Measurements from ENCODE around the gene BSND.
"Not testable (repeated sequence)": the region's sequence is repeated elsewhere in the genome, so short reads cannot be mapped to it uniquely, and the experiment has no call there.

Gene BSND

DNA sequence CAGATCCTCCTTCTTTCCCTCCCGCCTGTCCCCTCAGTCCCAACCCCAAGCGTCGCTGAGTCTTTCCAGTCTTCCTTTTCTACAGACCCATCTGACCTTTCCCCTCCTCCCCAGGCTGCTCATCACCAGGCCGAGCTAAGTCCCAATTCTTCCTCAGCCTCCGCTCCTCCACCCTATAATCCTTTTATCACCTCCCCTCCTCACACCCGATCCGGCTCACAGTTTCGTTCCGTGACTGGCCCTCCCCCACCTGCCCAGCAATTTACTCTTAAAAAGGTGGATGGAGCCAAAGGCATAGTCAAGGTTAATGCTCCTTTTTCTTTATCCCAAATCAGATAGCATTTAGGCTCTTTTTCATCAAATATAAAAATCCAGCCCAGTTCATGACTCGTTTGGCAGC lies 25.4 kb downstream of the BSND start:
- DNase-seq: not testable (repeated sequence)

DNA sequence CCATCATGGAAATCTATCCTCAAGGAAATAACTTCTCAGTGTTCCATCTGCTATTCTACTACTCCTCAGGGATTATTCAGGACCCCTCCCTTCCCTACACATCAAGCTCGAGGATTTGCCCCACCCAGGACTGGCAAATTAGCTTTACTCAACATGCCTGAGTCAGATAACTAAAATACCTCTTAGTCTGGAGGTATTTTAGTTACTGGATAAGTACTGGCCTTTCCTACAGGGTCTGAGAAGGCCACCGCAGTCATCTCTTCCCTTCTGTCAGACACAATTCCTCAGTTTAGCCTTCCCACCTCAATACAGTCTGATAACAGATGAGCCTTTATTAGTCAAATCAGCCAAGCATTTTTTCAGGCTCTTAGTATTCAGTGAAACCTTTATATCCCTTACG lies 27.9 kb downstream of the BSND start:
- DNase-seq: not testable (repeated sequence)

DNA sequence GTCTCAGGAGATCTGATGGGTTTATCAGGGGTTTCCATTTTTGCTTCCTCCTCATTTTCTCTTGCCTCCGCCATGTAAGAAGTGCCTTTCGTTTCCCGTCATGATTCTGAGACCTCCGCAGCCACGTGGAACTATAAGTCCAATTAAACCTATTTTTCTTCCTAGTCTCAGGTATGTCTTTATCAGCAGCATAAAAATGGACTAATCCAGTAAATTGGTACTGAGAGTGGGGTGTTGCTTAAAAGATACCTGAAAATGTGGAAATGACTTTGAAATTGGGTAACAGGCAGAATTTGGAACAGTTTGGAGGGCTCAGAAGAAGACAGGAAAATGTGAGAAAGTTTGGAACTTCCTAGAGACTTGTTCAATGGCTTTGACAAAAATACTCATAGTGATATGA lies 32.4 kb downstream of the BSND start:
- not testable (repeated sequence) for DNase-seq

DNA sequence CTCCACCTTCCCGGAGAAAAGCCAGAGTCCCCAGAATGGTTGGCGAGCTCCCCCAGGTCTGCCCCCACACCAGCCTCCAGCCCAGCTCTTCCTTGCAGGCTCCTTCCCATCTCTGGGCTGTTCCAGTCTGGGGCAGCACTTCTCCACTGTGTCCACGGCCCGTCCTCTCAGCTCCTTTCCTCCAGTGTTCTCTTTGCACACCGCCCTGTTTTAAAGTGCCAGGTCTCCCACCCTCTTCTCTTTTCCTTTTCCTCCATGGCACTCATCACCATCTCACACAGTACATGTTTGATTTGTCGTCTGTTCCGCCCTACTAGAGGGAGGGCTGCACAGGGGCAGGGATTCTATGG lies 34.5 kb downstream of the BSND start:
- DNase-seq: no peak

DNA sequence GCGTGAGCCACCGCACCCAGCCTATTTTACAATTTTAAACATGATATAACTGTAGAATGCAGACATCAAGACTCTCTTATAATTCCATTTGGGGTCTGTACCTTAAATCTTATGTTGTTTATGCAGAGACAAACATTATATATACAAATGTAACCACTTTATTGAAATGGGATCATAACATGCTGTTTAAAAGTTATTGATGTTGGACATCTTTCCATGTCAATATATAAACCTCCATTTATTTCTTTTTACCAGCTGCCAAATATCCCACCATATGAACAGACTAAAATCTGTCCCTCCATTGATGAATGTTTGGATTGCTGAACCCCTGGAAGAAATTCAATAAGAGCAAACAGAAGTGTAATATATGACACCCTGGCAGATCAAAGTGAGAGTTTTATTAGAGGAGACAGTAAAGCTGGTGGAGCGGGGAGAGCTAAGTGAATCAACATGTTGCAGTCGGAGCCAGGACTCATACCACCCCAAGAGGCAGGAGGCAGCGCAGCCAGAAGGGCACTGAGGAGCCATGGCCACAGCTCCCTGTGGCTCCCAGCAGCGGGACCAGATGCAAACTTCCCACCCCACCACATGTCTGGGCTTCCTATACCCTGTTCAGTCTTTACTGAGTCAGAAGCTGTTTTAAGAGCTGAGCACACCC lies 35.9 kb downstream of the BSND start:
- DNase-seq: no peak

DNA sequence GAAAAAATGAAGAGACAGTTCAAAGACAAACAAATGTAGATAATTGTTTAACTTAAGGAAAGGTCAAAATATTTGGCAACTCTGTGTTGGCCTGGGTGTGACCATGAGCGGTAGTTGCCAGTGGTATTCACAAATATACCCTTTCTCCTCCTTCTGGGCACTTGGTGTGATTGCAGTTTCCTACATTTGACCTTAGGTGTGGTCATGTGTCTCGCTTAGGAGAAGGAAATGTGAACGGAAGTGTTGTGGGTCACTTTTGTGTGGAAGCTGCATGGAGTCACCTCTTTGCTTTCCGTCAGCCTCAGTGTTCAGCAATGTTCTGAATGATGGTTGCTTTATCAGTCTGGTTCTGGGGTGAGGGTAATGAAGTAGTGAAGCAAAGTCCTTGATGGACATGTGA lies 37.2 kb downstream of the BSND start:
- no peak for DNase-seq

DNA sequence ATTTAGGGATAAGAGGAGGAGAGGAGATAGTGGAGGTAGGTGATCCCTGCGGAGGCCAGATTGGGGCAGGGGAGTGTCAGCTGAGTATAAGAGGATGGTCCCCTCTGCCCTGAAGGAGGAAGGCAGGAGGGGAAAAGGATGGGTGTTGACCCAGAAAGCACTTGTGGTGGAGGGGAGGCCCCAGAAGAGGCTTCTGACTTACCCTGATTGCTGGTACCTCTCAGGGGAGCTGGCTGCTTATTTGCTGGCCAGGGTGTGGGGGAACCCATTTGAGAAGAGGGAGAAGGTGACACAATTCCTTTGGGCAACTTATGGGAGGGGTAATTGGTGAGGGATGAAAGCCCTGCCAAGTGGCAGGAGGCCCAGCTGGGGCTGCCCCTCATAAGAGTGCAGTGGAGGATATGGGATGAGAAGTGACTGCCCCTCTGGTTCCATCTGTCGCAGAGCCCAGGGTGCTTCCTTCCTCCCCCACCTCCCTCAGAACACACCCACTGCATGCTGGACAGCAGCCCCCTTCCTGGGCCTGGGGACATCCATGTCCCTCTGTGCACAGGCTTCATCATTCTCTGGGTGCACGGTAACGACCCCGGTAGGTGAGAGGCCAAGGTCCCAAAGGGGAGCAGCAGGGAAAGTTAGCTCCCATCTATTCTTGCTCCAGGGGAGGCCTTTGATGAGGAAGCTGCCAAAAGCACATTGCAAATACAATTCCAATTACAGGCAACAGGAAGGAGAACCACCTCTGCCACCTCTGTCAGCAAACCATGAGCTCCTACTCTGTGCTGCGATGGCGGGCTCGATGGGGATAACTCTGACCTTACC lies 39.2 kb downstream of the BSND start:
- no peak for DNase-seq

DNA sequence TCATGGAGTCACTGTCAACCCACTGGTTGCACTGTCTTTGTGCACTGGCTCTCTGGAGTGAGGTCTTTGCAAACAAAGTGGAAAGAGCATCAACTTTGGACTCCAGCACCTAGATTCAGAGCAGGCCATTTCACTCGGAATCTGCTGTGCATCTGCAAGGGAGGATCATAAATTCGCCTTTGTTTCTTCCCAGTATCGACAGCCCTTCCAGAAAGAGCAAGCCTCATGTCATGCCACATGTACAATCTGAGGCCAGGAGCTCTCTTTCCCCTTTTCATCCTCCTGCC lies 39.8 kb downstream of the BSND start:
- DNase-seq: no peak

DNA sequence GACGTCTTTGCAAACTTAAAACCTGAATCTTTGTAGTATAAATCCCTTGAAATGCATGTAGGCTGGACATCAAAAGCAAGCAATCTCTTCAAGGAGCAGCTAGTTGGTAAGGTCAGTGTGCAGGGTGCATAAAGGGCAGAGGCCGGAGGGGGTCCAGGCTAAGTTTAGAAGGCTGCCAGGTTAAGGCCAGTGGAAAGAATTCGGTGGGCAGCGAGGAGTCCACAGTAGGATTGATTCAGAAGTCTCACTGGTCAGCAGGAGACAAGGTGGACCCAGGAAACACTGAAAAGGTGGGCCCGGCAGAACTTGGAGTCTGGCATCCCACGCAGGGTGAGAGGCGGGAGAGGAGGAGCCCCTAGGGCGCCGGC lies 40.2 kb downstream of the BSND start:
- no peak for DNase-seq

DNA sequence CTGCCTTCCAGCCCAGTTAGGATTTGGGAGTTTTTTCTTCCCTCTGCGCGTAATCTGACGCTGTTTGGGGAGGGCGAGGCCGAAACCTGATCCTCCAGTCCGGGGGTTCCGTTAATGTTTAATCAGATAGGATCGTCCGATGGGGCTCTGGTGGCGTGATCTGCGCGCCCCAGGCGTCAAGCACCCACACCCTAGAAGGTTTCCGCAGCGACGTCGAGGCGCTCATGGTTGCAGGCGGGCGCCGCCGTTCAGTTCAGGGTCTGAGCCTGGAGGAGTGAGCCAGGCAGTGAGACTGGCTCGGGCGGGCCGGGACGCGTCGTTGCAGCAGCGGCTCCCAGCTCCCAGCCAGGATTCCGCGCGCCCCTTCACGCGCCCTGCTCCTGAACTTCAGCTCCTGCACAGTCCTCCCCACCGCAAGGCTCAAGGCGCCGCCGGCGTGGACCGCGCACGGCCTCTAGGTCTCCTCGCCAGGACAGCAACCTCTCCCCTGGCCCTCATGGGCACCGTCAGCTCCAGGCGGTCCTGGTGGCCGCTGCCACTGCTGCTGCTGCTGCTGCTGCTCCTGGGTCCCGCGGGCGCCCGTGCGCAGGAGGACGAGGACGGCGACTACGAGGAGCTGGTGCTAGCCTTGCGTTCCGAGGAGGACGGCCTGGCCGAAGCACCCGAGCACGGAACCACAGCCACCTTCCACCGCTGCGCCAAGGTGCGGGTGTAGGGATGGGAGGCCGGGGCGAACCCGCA lies 40.8 kb downstream of the BSND start, which contains the start of gene PCSK9:
PCSK9 (plus strand) TSS at position 207 of the 741 bp plus-strand sequence; CDS start at position 497, 290 bp downstream.
- no peak for DNase-seq

DNA sequence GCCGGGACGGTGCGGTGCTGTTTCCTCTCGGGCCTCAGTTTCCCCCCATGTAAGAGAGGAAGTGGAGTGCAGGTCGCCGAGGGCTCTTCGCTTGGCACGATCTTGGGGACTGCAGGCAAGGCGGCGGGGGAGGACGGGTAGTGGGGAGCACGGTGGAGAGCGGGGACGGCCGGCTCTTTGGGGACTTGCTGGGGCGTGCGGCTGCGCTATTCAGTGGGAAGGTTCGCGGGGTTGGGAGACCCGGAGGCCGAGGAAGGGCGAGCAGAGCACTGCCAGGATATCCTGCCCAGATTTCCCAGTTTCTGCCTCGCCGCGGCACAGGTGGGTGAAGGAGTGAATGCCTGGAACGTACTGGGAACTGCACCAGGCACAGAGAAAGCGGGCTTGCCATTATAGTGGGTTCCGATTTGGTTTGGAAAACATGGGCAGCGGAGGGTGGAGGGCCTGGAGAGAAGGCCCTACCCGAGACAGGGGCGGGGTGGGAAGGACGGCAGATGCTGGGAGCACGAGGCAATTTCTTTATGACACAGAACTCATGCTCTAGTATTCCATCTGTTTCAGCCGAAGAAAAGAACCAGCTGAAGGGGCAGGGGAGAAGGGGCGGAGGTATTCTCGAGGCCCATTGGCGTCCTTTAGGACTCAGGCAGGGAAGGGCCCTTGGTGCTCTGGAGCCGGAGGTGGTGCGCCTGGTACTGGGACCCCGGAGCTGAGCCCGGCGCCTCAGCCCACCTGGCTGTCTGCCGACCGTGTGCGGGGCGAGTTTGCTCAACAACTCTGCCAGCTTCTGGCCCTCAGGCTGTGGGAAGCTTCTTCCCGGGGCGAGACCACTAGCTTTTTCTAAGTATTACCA lies 41.6 kb downstream of the BSND start:
- no peak for DNase-seq

DNA sequence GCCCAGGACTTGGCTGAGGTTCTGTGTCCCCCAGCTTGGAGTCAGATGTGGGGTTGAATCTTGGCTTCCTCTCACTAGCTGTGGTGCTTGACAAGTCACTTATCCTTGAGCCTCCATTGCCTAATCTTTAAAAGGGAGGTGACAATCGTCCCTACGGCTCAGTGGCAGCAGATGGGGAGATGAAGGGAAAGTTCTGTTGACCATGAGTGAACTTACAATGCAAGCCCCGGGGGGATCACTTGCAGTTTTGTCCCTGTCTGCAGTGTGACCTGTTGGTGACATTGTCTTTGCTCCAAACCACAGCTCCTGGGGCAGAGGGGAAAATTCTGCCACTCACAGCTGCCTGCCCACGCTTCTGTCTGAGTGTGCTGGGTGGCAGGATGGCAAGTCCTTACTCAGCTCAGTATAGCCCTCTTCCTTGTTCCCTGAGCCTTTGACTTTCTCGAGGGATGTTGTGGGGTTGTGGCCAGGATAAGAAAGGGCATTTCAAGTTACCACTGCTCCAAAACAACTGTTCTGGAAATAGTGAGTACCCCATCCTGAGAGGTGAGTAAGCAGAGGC lies 42.3 kb downstream of the BSND start:
- DNase-seq: no peak

DNA sequence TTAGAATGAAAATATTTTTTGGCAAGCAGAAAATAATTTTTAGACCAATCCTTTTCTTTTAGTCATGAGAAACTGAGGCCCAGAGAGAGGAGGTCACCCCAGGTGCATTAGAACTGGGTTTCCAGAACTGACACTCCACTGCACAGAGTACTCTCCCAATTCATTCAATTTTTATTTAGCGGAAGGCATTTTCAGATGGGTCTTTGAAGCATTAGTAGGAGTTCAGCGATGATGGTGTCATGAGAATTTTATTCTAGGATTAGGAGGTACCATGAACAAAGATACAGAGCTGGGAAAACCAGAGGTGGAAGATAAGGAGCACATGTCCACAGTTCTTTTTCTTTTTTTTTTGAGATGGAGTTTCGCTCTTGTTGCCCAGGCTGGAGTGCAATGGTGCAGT lies 42.9 kb downstream of the BSND start:
- no peak for DNase-seq

DNA sequence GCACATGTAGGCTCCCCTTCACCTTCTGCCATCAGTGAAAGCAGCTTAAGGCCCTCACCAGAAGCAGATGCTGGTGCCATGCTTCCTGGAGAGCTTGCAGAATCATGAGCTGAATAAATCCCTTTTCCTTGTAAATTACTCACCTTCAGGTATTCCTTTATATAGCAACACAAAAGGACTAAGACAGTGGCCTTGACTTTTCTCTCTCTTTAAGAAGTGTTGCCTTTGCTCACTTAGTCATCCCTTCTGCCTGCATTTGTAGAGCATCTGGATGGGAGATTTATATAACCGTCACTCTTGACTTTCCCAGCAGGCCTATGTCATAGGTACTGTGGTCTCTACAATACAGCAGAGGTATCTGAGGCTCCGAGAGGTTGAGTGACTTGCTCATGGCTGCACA lies 44.3 kb downstream of the BSND start:
- DNase-seq: no peak

DNA sequence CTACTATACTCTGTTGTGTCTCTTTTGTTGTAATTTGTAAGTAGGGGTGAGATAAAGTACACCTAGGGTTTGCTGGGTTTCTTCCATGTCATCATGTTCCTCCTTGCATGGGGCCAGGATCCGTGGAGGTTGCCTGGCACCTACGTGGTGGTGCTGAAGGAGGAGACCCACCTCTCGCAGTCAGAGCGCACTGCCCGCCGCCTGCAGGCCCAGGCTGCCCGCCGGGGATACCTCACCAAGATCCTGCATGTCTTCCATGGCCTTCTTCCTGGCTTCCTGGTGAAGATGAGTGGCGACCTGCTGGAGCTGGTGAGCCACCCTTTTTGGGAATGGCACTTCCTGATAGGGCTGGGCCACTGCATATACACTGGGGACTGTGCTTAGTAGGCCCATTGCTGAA lies 45.0 kb downstream of the BSND start:
- no peak for DNase-seq

DNA sequence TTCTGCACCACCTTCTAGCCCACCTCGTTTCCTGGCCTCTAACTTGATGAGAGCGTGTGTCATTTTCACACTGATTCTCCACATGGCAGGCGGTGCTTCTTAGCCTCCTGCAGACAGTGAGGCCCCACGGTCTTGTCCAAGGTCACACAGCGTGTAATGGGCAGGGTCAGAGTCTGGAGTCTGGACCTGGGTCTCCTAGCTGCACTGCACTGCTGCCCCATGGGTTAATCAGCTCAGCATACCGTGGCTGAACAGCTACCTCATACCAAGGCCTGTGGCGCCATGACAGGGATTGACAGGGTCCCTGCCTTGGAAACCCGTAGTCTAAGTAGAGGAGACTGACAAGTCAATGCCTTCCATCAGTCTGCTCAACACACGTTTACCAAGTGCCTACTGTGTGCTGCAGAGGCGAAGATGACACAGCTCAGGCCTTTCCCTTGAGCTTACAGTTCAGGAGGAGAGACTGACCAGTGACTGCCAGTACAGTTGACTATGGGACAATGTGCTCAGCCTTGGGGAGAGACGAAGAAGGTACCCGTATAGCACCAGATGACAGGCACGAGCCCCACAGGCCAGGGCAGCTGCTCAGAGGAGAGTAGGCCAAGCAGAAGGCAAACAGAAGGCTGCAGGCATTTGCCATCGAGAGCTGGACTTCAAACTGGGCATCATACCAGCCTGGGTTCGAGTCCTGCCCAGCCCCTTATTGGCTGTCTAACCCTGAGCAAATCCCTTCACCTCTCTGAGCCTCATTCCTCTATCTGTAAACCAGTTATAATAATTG lies 46.1 kb downstream of the BSND start:
- no peak for DNase-seq

DNA sequence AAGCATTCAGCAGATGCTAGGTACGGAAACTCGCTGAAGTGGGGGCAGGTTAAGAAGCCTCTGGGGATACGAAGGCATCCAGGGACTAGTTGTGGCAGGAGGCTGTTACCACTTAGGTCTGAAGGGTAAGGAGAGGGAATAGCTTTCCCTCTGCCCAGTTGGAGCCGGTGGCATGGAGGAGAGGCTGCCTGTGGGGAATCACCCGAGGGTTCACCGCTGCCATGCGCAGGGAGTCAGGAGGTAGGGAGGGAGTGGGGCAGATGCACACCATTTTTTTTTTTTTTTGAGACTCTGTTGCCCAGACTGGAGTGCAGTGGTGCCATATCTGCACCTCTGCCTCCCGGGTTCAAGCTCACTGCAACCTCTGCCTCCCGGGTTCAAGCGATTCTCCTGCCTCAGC lies 46.7 kb downstream of the BSND start:
- DNase-seq: no peak

DNA sequence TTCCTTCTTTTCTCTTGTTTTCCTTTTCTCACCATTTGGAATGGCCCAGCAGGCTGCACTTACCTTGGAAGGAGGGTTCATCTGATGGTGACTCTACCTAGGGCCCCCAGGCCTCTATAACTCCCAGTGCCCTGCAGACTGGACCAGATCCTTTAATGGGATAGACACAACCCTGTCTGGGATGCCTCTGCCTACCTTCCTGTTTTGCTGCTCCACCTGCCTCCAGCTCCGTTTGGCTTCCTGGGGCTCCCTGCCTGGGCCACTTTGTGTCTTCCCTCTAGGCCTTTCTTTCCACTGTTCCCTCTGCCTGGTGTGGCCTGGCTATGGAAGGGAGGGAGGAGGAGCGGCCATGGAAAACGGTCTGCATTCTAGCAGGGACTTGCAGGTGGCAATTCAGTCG lies 48.1 kb downstream of the BSND start:
- no peak for DNase-seq

DNA sequence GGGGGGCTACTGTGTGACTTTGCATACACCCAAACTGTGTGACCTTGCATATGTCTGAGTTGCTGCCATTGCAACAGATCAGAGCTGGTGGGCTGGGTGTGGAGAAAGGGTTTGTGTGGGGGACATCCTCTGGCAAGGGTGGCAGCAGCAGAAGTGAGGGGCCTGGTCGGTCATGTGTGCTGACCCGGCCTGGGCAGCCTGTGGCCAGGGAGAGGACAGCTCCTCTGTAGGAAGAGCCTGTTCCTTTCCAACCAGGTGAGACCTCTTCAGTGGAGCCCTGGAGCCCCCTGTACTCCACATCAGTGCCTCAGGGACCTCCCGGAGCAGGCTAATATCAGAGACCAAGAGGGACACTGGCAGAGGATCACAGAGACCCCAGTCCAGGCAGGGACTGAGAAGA lies 48.9 kb downstream of the BSND start:
- DNase-seq: no peak

DNA sequence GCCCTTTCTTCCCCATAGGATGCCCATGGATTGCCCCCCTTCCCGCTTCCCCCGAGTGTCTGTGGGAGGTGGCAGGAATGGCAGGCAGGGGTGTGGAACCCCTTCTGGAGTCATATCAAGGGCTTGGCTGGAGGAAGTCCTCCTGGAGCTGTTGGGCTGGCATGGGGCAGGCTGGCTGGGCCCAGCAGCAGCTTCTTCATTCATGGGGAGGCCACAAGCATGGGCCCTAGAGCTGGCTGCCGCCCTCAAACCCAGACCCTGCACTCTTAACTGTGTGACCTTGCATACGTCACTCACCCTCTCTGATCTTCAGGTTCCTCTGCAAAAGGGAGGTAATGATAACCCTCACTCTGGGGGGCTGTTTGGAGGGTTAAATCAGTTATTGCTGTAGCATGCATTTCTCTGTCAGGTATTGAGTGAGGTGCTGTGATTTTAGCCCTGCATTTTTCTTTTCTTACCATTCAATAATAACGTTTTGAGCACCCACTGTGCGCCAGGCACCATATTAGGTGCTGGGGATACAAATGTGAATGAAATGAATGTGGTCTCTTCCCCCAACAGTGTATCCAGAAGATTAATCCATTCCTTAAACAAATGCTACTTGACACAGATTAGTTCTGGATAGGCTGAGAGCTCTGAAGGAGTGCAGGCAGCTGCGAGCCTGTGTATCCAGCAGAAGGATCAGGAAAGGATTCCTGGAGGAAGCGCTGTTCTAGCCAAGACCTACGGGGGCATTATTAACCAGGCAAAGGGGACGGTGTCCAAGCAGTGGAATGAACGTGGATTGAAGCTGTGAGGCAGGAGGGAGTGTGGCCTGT lies 49.9 kb downstream of the BSND start:
- no peak for DNase-seq

DNA sequence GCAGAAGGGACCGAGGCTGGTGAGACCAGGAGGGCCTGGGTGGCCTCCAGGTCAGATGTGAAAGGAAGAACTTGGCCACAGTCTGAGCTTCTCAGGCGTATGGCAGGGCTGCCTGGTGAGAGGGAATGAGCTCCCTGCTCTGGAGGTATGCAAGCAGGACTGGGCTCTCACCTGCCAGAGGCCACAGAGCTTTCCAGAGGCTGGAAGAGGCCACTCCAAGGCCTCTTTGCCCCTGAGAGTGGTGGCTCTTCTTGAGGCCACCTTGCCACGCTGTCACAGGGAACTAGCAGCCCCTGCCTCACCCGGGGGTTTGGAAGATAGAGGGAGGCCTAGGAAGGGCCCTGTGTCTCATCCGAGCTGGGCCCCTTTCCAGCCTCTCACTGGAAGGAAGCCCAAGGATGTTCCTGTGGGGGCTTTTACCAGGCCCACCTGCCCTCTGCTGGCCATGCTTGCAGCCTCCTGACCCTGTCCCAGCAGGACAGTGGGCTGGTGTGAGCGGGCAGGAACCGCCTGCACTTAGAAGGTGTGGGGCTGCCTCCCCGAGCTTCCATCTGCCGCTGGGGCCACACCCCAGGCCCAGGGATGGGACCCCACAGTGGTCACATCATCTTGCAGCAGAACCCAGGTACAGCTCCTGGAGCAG lies 50.7 kb downstream of the BSND start:
- DNase-seq: no peak
